ENCODE measurements around the gene DNAJB6.

Gene DNAJB6

GRCh38 chr7:157466867-157467261, 130.1 kb downstream of the DNAJB6 start:
- ATAC-seq (no peak), DNase-seq (no peak)
